GM18909 (cell line): Measurements from ENCODE around the gene KRT26.

Experiments
- ATAC-seq: cut with Tn5 transposase; IDR thresholded peaks from one replicate; pipeline ENCODE4 v1.9.1; 2021; ENCODE audit warnings: mild to moderate bottlenecking; ENCODE audit not compliant: unreplicated experiment, poor library complexity

The KRT26 gene

GRCh38 chr17:40735016-40735415, 37.0 kb downstream of the KRT26 start:
- ATAC-seq: no peak

GRCh38 chr17:40734018-40734417, 38.0 kb downstream of the KRT26 start:
- no peak for ATAC-seq

- ATAC-seq: no peak
Observed at GRCh38 chr17:40730970-40731369, 41.0 kb downstream of the KRT26 start.

GRCh38 chr17:40727447-40728231, 44.4 kb downstream of the KRT26 start:
- no peak for ATAC-seq

- no peak for ATAC-seq
Observed at GRCh38 chr17:40726919-40727318, 45.1 kb downstream of the KRT26 start.

- no peak for ATAC-seq
Observed at GRCh38 chr17:40724656-40725055, 47.3 kb downstream of the KRT26 start.

GRCh38 chr17:40722241-40722640, 49.8 kb downstream of the KRT26 start:
- ATAC-seq: no peak

- ATAC-seq: no peak
Observed at GRCh38 chr17:40720899-40721298, 51.1 kb downstream of the KRT26 start.

GRCh38 chr17:40718930-40719329, 53.1 kb downstream of the KRT26 start:
- no peak for ATAC-seq

GRCh38 chr17:40717776-40718175, 54.2 kb downstream of the KRT26 start:
- ATAC-seq: no peak
